Measurements from ENCODE around the gene TXNRD1.
"Not testable (repeated sequence)": the region's sequence is repeated elsewhere in the genome, so short reads cannot be mapped to it uniquely, and the experiment has no call there.

Gene TXNRD1

DNA sequence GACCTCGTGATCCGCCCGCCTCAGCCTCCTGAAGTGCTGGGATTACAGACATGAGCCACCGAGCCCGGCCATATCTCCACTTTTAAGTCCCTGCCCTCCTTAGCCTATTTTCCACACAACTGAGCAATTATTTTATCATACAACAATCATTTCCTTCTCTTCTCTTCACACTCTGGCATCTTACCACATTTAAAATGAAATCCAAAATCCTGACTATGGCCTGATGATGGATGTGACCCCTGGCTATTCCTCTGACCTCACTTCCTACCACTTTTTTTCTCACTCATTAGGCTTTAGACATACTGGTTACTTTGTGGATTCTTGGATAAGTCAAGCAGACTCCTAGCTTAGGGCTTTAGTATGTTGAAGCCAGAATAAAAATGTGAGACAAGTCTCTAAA is 66.1 kb downstream of the TXNRD1 start:
- DNase-seq = no peak

DNA sequence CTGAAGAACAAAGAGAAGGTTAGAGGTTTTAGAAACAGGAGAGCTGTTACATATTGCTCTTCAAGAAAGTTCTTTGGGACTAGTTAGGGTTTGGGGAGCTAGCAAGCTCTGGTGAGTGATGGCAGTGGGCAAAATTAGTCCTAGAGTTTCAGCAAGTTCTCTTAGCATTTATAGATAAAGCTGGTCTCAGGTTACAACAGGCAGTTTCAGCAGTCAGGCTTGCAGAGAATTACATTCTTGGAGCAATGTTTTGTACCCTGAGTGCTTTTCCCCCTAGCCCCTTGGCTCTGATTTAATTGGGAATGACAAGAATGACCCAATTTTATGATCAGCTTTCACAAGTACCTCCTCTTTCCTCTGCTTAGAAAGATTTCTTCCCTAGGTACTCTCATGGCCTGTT is 66.5 kb downstream of the TXNRD1 start:
- DNase-seq = no peak

DNA sequence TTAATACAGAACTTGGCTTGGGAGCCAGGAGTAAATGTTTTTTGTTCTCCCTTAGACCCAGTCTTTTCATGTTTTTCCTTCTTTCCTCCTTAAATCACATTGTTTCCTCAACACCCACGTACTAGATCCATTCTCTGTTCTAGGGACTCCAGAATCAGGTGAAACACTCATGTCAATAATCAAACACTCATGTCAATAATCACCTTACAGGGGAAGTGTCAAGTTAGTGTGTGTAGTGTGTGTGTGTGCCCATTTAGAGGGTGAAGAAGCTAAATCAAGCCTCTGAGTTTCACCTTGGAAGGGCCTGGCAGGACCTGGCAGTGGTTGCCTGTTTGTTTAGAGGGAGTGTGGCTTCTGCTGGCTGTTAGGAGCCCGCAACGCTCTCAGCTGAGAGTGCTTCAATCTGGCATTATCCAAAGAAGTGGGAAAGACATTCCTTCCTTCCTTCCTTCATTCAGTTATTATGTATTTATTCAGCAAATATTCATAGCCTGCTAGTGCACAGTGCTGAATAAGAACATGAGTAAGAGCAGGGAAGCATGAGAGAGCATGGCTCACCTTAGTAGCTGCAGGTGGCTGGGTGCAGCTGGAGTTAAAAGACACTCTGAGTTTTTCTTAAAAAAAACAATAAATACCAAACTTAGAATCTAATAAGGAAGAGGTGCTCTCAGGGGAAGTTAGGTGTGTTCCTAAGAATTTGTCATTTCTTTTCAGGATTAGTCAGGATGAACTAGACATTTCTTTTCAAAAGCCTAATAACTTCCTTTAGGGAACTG is 70.3 kb downstream of the TXNRD1 start:
- no peak for DNase-seq

DNA sequence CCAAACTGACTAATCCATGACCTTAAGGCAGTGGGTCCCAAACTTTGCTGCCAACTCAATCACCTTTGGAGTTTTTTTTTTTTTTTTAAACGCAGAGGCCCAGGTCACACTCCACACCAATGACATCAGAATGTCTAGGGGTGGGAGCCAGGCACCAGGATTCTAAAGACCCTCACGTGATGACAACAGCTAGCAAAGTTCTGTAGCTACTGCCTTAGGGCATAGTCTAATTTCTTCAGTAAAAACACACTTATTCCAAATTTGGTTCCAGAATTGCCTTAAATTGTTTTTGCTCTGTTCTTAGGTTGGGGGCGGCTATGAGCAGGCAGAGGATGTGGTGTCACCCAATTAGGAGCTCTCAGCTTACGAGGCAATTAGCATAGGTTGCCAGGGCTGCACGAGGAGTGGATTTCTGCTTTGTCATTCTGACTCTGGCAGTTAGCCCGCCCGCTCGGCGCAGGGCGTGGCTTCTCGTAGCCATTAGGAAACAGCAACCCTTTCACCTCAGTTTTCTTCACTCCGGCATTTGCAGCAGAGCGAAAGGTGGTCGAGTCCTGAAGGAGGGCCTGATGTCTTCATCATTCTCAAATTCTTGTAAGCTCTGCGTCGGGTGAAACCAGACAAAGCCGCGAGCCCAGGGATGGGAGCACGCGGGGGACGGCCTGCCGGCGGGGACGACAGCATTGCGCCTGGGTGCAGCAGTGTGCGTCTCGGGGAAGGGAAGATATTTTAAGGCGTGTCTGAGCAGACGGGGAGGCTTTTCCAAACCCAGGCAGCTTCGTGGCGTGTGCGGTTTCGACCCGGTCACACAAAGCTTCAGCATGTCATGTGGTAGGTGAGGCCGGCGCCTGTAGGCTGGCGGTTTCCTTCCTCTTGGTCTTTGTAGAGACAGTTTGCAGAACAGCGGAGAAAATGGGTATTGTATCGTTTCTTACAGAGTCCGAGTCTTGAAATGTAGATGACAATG is 71.2 kb downstream of the TXNRD1 start:
- DNase-seq = peak; percentile 90

DNA sequence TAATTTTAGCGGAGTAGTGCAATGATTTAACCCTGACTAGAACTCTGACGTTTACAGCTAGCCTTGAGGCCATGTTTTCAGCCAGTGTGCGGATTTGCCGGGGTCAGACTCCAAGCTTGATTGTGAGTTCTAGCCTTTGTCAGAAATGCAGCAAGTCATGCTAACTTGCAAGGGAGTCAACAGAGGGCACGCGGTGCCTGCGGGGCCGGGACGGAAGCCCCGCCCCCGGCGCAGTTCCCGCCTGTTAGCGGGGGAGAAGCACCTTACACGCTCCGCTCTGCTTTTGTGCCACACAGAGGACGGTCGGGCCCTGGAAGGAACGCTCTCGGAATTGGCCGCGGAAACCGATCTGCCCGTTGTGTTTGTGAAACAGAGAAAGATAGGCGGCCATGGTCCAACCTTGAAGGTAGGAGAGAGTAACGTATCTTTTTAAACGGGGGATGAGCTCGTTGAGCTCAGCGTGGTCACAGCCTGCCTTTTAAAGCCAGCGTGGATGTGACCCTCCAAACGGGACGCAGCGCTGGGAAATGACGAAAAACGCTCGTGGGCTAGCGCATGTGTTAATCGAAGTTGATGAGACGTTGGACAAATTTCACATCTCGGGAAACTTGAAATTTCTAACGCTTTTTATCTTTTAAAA is 73.2 kb downstream of the TXNRD1 start:
- peak; percentile 80 for DNase-seq

DNA sequence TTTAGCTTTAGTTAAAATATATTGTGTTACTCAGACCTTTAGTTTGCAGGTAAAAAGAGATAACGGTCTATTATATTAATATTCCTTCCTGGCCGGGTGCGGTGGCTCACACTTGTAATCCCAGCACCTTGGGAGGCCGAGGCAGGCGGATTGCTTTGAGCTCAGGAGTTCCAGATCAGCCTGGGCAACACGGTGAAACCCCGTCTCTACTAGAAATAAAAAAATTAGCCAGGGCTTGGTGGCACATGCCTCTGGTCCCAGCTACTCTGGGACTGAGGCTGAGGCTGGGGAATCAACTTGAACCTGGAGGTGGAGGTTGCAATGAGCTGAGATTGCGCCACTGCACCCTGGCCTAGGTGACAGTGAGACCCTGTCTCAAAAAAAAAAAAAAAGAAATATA is 74.7 kb downstream of the TXNRD1 start:
- no peak for DNase-seq

DNA sequence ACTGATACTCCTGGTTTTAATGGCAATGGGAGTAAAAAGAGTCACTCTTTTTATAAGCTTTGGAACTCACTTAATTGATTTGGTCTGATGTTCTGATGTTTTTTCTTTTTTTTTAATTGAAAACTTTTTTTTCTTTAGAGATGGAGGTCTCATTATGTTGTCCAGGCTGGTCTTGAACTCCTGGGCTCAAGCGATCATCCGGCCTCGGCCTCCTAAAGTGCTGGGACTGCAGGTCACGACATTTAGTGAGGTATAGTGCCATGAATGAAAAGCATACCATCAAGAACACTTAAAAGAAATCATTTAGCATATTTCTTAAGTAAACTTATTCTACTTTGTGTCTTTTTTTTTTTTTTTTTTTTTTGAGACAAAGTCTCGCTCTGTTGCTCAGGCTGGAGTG is 75.3 kb downstream of the TXNRD1 start:
- DNase-seq = no peak

GRCh38 chr12:104291867-104292524 is 76.4 kb downstream of the TXNRD1 start:
- DNase-seq = no peak

DNA sequence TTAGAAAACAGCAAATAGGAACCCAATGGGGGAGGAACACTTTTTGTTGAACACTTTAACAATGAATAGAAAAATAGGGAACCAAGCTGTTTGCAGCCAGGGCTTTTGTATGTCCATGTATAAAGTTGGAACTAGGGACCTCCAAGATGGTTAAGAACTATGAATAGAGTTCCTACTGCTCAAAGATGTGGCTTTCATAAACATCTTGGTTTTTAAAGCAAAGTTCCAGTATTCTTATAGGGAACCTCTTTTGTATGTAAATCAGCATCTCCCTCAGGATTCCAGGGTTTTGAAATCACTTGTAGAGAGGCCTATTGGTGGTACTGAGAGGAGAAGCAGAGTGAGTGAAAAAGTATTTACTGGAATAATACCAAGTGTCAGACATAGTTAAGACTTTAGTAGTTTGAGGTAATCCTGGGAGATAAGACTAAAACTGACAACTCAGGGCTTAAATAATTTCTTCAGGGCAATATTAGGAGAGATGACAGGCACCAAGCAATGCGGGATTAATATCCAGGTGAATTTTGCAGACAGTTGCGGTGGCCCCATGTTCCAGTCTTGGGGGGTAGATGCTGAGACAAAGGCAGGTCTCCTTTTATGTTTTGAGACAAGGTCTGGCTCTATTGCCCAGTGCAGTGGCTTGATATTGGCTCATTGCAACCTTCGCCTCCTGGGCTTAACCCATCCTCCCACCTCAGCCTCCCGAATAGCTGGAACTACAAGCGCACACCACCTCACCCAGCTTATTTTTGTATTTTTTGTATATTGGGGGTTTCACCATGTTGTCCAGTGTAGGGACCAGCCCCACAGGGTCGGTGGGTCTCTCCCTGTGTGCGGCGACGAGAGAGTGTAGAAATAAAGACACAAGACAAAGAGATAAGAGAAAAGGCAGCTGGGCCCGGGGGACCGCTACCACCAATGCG is 77.6 kb downstream of the TXNRD1 start:
- DNase-seq = no peak

- not testable (repeated sequence) for DNase-seq
These were observed 78.7 kb downstream of the TXNRD1 start for GRCh38 chr12:104294158-104294859.

GRCh38 chr12:104294927-104295668 is 79.5 kb downstream of the TXNRD1 start:
- no peak for DNase-seq

DNA sequence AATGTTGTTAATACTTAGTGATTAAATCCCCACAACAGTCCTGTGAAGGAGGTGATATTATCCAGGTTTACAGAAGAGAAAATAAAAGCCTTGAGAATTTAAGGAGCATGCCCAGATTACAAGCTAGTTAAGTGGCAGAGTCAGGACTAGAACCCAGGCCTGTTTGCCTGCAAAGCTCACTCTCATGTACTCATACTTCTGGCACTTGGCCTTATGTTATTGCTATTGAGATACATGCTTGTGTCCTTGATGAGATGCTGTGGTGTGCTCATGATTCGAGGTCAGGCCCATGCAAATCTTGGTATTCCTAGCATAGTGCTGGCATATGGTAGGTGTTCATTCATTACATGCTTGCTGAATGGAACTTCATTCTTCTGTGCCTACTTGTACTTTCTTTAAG is 80.4 kb downstream of the TXNRD1 start:
- no peak for DNase-seq

- no peak for DNase-seq
These were observed 81.1 kb downstream of the TXNRD1 start for GRCh38 chr12:104296718-104297117.

DNA sequence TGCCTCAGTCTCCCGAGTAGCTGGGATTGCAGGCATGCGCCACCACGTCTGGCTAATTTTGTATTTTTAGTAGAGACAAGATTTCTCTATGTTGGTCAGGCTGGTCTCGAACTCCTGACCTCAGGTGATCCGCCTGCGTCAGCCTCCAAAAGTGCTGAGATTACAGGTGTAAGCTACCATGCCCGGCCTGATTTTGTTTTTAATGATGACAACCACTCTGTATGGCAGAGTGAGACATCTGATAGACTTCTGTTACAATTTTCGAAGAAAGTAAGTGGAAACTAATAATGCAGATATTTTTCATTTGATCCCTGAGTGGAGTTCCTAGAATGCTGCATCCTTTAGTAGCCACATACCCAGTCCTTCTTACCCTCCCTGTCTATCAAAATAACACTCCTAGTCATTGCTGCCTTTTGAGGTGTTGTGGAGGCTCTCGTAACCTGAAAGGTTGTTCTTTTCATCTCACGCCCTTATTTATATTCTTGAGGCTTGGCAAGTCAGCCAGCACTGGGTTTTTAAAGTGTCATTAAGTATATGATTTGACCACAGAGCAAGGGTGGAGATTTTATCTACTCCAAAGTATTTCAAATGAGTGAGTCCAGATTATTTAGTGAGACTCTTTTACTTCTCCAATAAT is 82.0 kb downstream of the TXNRD1 start:
- DNase-seq = no peak

DNA sequence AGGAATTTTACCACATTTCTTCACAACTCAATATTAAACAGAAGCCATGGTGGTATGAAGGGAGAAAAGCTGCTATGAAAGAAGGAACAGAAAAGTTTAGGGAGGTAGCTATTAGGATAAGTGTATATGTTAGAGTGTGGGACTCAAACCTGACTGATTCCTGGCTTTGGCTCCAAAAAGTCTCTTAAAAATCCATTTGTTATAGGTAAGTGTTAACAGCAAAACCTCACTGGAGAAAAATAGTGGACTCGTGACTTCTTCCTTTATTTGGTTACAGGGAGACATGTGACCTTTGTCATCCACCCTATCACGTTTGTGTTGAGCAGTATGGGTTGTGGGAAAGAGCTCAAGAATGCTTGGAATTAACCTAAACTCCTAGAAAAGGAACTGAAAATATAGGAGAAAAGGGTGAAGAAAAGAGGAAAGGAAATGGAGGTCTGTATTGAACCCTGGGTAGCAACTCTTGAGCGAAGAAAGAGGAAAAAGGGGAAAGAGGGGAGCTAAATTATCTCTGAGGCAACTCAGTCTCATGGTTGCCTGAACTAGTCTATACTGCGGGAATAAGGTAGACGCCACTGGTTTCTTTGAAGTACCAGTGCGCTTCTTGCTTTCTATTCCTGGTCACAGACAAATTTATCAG is 84.4 kb downstream of the TXNRD1 start:
- DNase-seq = no peak

- DNase-seq = peak; percentile 88
These were observed 88.1 kb downstream of the TXNRD1 start, which contains the start of gene EID3 for GRCh38 chr12:104303538-104304151. Gene EID3, plus strand, starts transcription at chr12:104303739. Its CDS starts 196 bp downstream, at chr12:104303935.

GRCh38 chr12:104304261-104305009 is 88.9 kb downstream of the TXNRD1 start:
- DNase-seq = no peak

DNA sequence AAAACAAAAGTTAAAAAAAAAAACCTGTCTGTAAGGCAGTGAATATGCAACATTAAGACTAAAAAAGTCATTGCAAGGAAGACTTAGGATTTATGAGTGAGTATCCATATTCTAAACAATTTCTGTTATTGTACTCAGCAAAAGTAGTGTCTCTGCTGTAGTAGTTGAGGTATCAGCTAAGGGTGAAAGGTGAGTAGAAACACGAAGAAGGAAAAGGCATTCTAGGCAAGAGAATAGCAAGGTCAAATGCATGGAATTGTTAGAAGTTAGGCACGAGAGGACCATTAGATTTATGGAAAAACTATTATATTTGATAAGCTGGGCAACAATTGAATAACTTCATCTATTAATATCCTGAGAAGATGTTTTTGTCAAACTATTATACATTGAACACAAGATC is 89.8 kb downstream of the TXNRD1 start:
- no peak for DNase-seq

Measured in stimulated activated naive CD4-positive, alpha-beta T cell treated with Interleukin-2 at 50 U/mL for 16 hours (primary cell).